Activated CD4-positive, alpha-beta memory T cell treated with anti-CD3 and anti-CD28 coated beads for 36 hours (primary cell): ENCODE data around the gene TEX264. TPM values are rescaled to one million over a fixed set of nuclear protein-coding genes. Genes with fewer than 3 reads are reported as not detected.

ENCODE experiments used
- CTCF ChIA-PET: fragments of 350-600 bp; sonication (Branson Sonifier 250); formaldehyde crosslinking; loops from one replicate; lab custom pipeline; 2021; ENCODE audit warnings: antibody characterized with exemption, inconsistent platforms; lab: Charles Lee
- POLR2A ChIA-PET: fragments of 350-600 bp; sonication (Branson Sonifier 250); formaldehyde crosslinking; loops from one replicate; lab custom pipeline; 2021; ENCODE audit warnings: antibody characterized with exemption; lab: Charles Lee
- DNase-seq: peaks from one replicate; pipeline ENCODE4 v3.0.0-alpha.2; 2020
- H3K27ac Mint-ChIP-seq: one replicate; pipeline ENCODE4 v1.8.0; 2021; ENCODE audit warnings: mixed read lengths
- H3K27me3 Mint-ChIP-seq: one replicate; pipeline ENCODE4 v1.8.0; 2021; ENCODE audit warnings: mixed read lengths
- H3K36me3 Mint-ChIP-seq: one replicate; pipeline ENCODE4 v1.8.0; 2021; ENCODE audit warnings: mixed read lengths
- H3K4me1 Mint-ChIP-seq: one replicate; pipeline ENCODE4 v1.8.0; 2021; ENCODE audit warnings: low read depth, mixed read lengths
- H3K4me3 Mint-ChIP-seq: one replicate; pipeline ENCODE4 v1.8.0; 2021; ENCODE audit warnings: mild to moderate bottlenecking, mixed read lengths
- H3K9me3 Mint-ChIP-seq: one replicate; pipeline ENCODE4 v1.8.0; 2021; ENCODE audit warnings: mixed read lengths
- intact Hi-C: fragments of 100-400 bp; cut with micrococcal nuclease; formaldehyde crosslinking; loops from one replicate; pipeline ENCODE4 v1.15.1; 2023
- total RNA-seq, 2 experiments: library from RNA; stranded (reverse); gene quantifications; one replicate each; pipeline ENCODE4 v1.2.3, GENCODE V29; 2021

The TEX264 gene
- total RNA-seq, 2 experiments from 2014 or later = 44.9 to 45.2 TPM

DNA sequence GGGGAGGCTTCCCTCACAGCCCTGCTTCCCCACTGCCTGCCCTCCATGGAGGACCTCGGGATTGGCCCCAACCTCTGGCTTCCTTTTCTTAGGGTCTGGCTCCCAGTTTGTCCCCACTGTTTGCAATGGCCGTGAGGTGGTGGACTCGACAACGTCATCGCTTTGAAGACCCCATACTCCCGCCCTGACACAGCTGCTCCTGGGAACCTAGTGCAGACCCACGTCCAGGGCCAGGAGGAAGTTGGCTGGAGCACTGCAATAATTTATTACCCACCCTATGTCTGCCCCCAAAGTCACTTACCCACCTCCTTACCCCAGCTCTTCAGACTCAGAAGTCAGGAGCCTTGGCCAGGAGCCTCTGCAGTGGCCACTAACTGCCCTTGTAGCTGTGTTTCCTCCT lies 46.9 kb downstream of the TEX264 start:
- ChIA-PET POLR2A (no interaction called here), CTCF (interaction anchor here (3.6 to 5.6 kb wide), 2 partner anchors 17 to 80 kb away, joined by 14 to 88 read pairs; no protein-coding TSS in a partner anchor)
- H3K36me3 Mint-ChIP-seq = no peaks in the 10 kb centered on the region
- no peak overlapping the region for H3K4me3 Mint-ChIP-seq
- no peaks in the 10 kb centered on the region for H3K27me3 Mint-ChIP-seq
- intact Hi-C loops = no loop called here
- no peak overlapping the region for H3K27ac Mint-ChIP-seq
- DNase-seq = no peak
- H3K9me3 Mint-ChIP-seq = no peaks in the 10 kb centered on the region
- peaks cover 22% of the 10 kb centered on the region for H3K4me1 Mint-ChIP-seq

DNA sequence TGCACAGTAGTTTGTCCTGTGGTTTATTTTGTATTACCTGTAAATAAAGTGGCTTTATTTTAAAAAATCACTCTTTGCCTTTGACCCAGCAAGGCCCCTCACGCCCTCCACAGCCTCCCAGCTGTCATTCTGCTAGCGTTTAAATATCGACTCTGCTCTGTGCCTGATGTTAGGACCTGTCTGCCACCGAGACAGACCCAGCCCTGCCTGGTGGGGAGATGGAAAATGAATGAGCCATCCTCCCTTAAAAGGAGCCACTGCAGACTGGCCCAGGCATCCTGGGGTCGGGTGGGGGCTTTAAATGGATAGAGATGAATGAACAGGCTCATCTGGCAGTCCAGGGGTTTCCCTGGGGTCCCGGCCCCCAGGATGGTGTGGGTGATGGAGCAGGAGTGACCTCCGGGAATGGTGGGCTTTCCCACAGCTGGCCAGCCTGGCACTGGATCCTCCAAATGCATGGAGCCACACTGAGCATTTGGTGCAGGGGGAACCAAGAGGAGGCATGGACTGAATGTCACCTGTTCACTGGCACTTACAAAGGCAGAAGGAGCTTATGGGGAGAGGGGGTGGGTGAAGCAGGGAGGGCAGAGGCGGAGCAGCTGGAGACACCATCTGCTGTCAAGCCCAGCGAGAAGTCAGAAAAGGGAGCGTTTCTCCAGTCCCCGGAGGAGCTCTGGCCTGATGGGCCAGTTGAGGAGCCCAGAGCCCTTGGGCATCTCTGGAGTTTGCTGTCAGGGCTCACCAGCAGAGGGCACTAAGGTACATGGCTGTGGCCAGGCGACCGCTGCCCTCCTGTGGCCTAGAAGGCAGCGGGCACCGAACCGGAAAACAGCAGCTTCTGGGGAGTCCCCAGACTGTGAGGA lies 47.7 kb downstream of the TEX264 start:
- POLR2A ChIA-PET = interaction anchor here (0.6 kb wide), 2 partner anchors 208 to 219 kb away, joined by 3 read pairs; partner anchors contain the start of gene DCAF1
- peaks cover 22% of the 10 kb centered on the region for H3K4me1 Mint-ChIP-seq
- intact Hi-C loops = loop anchor here (1.0 kb wide), 1 partner anchor 82 kb away; no protein-coding TSS in a partner anchor

DNA sequence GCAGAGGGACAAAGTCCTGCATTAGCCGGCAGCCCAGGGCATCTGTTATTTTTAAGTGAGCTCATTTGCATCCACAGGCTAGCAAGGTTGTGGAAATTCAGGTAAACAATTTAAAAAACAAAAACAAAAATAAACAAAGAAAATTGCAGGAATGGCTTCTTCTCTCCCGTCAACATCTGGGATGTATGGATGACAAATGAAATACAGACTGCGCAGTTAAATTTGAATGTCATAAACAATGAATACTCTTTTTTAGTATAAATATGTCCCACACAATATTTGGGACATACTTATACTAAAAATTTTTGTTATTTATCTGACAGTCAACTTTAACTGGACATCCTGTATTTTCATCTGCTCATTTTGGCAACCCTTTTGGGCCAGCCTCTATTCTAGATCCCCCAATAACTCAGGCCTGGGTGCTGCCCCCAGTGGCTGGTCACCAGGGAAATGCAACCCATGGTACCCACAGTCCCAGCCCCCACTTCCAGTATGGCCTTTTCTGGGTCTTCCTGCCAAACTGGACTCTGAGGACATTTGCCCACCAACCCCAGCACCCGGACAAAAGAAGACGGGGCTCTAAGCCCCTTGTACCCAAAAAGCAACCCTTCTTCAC lies 48.5 kb downstream of the TEX264 start:
- H3K27ac Mint-ChIP-seq = no peak overlapping the region
- intact Hi-C loops = loop anchor here (1.0 kb wide), 1 partner anchor 81 kb away; no protein-coding TSS in a partner anchor
- no peaks in the 10 kb centered on the region for H3K36me3 Mint-ChIP-seq
- H3K4me1 Mint-ChIP-seq = peaks cover 22% of the 10 kb centered on the region
- no peak overlapping the region for H3K4me3 Mint-ChIP-seq
- POLR2A ChIA-PET = interaction anchor here (0.6 kb wide), 2 partner anchors 209 to 220 kb away, joined by 3 read pairs; partner anchors contain the start of gene DCAF1
- CTCF ChIA-PET = interaction anchor here (0.7 to 5.6 kb wide), 25 partner anchors 9 to 329 kb away, joined by 3 to 88 read pairs (median 4); partner anchors contain the start of gene RRP9
- no peaks in the 10 kb centered on the region for H3K27me3 Mint-ChIP-seq
- DNase-seq = no peak
- H3K9me3 Mint-ChIP-seq = no peaks in the 10 kb centered on the region

More for the DNA sequence above, 47.7 kb downstream of the TEX264 start:
- no peak overlapping the region for H3K27ac Mint-ChIP-seq
- H3K9me3 Mint-ChIP-seq = no peaks in the 10 kb centered on the region
- CTCF ChIA-PET = interaction anchor here (0.6 to 5.6 kb wide), 26 partner anchors 8 to 921 kb away, joined by 3 to 88 read pairs (median 4); partner anchors contain the start of gene RRP9
- no peaks in the 10 kb centered on the region for H3K36me3 Mint-ChIP-seq
- peak; percentile 83 for DNase-seq
- H3K27me3 Mint-ChIP-seq = no peaks in the 10 kb centered on the region
- no peak overlapping the region for H3K4me3 Mint-ChIP-seq

DNA sequence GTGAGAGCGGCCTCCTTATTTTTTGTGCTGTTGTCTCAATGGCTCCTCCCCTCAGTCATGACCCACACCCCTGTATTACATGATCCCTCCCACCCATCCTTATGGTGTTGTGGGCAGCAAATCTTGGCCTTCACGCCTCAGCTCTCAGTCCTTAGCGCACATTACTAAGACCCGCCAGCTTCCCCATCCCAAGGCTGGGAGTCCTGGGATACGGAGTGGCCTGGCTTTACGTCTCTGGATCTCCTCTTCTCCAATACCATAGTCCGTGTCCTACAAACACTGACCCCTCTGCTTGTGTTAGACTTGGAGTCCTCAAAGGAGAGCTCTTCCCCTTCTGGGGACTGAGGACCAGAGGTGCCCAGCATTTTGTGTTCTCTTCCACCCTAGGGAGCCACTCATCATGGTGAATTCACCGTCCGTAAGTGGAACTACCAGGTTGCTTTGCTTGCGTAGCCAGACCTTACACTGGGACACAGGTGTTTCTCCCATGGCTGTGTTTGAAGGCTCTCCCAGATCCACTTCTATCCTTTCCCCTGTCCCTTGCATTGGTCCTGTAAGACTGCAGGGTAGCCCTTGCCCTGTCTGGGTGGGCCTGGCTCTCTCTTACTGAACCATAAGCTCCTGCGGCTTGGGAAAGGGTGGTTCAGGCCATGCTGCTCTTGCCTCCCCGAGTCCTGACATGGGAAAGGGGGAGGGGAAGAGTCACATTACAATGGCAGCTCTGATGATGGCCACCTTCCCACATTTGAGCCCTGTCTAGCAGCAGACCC lies 49.4 kb downstream of the TEX264 start:
- no peak overlapping the region for H3K27ac Mint-ChIP-seq
- ChIA-PET POLR2A (no interaction called here), CTCF (interaction anchor here (0.7 to 5.6 kb wide), 7 partner anchors 9 to 90 kb away, joined by 3 to 88 read pairs (median 4); no protein-coding TSS in a partner anchor)
- H3K9me3 Mint-ChIP-seq = no peaks in the 10 kb centered on the region
- H3K36me3 Mint-ChIP-seq = no peaks in the 10 kb centered on the region
- DNase-seq = no peak
- no peaks in the 10 kb centered on the region for H3K27me3 Mint-ChIP-seq
- no peak overlapping the region for H3K4me3 Mint-ChIP-seq
- H3K4me1 Mint-ChIP-seq = peaks cover 22% of the 10 kb centered on the region
- intact Hi-C loops = no loop called here

DNA sequence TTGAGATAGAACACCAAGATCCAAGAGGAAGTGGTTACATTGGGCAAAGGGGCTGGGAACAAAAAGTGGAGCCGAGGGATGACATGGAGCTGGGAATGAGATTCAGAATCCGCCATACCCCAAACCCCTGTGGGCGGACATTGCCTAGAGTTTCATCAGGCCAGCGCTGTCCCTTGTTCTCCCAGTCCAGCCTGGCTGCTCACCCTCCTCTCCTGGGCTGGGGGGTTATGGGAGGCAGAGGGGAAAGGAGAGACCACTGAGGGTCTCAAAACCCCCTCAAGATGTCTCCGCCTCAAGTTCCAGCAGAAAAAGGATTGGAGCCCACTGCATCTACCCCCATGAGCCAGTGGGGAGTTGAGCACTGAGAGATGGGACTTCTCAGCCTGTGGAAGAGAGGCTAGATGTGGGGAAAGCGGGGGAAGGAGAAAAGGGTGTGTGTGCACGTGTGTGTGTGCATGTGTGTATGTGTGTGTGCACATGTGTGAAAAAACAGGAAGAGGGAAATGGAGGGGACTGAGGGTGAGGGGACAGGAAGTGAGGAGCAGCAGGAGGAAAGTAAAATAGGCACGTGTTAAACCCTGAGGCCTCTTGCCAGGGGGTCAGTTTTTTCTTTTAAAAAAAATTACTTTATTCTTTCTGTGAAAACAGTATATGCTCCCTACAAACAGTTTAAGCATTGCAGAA lies 50.2 kb downstream of the TEX264 start:
- no peak overlapping the region for H3K27ac Mint-ChIP-seq
- POLR2A ChIA-PET = no interaction called here

DNA sequence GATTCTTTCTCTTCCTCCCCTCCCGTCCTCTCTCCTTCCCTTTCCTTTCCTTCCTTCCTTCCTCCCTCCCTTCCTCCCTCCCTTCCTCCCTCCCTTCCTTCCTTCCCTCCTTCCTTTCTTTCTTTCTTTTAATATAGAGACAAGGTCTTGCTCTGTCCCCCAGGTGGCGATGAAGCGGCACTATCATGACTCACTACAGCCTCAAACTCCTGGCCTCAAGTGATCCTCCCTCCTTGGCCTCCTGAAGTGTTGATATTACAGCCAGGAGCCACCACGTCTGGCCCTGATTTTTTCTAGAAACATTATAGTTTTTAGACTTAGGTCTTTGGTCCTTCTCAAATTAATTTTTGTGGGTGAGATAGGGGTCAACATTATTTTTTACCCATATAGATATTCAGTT lies 51.3 kb downstream of the TEX264 start:
- no peak overlapping the region for H3K27ac Mint-ChIP-seq
- ChIA-PET POLR2A (no interaction called here), CTCF (no interaction called here)
- H3K27me3 Mint-ChIP-seq = no peaks in the 10 kb centered on the region
- H3K4me3 Mint-ChIP-seq = no peak overlapping the region
- intact Hi-C loops = no loop called here
- DNase-seq = peak; percentile 47
- no peaks in the 10 kb centered on the region for H3K9me3 Mint-ChIP-seq
- H3K4me1 Mint-ChIP-seq = peaks cover 23% of the 10 kb centered on the region
- H3K36me3 Mint-ChIP-seq = no peaks in the 10 kb centered on the region

More for the DNA sequence above, 50.2 kb downstream of the TEX264 start:
- Mint-ChIP-seq H3K27me3 (no peaks in the 10 kb centered on the region), H3K4me1 (peaks cover 22% of the 10 kb centered on the region), H3K36me3 (no peaks in the 10 kb centered on the region), H3K9me3 (no peaks in the 10 kb centered on the region), H3K4me3 (no peak overlapping the region)
- DNase-seq = no peak
- intact Hi-C loops = no loop called here
- CTCF ChIA-PET = interaction anchor here (1.2 to 5.6 kb wide), 4 partner anchors 8 to 76 kb away, joined by 3 to 88 read pairs (median 8); no protein-coding TSS in a partner anchor

DNA sequence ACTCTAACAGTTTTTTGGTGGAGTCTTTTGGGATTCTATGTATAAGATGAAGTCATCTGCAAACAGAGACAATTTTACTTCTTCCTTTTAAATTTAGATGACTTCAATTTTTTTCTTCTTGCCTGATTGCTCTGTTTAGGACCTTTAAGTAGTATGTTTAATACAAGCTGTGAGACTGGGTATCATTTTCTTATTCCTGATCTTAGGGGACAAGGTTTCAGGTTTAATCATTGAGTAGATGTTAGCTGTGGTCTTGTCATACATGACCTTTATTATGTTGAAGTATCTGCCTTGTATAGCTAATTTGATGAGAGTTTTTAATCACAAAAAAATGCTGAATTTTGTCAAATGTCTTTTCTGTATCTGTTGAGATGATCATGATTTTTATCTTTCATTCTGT lies 56.4 kb downstream of the TEX264 start:
- Mint-ChIP-seq H3K4me1 (peaks cover 22% of the 10 kb centered on the region), H3K9me3 (no peaks in the 10 kb centered on the region), H3K27ac (no peak overlapping the region), H3K4me3 (no peak overlapping the region), H3K27me3 (no peaks in the 10 kb centered on the region), H3K36me3 (no peaks in the 10 kb centered on the region)
- ChIA-PET CTCF (interaction anchor here (1.5 to 2.2 kb wide), 2 partner anchors 8 to 225 kb away, joined by 5 to 6 read pairs; no protein-coding TSS in a partner anchor), POLR2A (no interaction called here)
- DNase-seq = no peak
- intact Hi-C loops = no loop called here

DNA sequence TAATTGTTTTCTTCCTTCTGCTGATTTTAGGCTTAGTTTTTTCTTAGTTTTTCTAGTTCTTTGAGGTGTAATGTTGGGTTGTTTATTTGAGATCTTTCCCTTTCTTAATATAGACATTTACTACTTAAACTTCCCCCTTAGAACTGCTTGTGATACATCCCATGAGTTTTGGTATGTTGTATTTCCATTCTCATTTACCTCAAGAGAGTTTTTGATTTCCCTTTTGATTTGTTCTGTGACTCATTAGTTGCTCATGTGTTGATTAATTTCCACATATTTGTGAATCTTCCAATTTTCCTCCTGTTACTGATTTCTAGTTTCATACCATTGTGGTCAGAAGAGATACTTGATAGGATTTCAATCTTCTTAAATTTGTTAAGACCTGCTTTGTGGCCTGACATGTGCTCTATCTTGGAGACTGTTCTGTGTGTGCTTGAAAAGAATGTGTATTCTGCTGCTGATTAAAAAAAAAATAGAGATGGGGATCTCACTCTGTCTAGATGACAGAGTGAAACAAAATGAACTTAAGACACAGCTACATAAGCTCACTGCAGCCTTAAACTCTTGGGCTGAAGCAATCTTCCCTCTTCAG lies 58.1 kb downstream of the TEX264 start:
- ChIA-PET POLR2A (interaction anchor here (0.9 kb wide), 1 partner anchor 19 kb away, joined by 4 read pairs; no protein-coding TSS in a partner anchor), CTCF (interaction anchor here (1.0 to 1.5 kb wide), 5 partner anchors 9 to 18 kb away, joined by 3 to 5 read pairs (median 4); no protein-coding TSS in a partner anchor)
- Mint-ChIP-seq H3K27ac (no peak overlapping the region), H3K27me3 (peaks cover 2% of the 10 kb centered on the region), H3K4me1 (peaks cover 27% of the 10 kb centered on the region), H3K4me3 (no peak overlapping the region), H3K36me3 (no peaks in the 10 kb centered on the region), H3K9me3 (no peaks in the 10 kb centered on the region)
- DNase-seq = no peak
- intact Hi-C loops = loop anchor here (2.0 kb wide), 1 partner anchor 70 kb away; no protein-coding TSS in a partner anchor

DNA sequence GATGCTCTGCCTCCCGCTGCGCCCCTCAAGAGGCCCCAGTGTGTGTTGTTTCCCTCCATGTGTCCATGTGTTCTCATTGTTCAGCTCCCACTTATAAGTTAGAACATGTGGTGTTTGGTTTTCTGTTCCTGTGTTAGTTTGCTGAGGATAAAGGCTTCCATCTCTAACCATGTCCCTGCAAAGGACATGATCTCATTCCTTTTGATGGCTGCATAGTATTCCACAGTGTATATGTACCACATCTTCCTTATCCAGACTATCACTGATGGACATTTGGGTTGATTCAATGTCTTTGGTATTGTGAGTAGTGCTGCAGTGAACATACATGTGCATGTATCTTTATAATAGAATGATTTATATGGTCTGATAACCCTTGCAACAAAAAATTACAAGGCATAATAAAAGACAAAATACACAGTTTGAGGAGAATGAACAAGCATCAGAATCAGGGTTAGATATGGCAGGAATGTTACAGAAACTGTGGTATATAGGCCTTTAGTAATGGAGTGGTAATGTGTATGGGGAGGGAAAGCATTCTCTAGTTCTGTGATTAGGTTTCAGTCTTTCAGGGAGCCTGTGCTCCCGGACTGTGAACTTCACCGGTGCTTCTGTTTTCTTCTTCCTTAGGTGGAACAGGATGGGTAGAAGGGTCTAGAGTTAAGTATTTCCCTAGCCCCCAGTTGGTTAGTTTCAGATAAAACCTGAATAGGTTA lies 63.0 kb downstream of the TEX264 start:
- intact Hi-C loops = no loop called here
- Mint-ChIP-seq H3K4me3 (no peak overlapping the region), H3K36me3 (no peaks in the 10 kb centered on the region), H3K4me1 (peaks cover 21% of the 10 kb centered on the region), H3K27me3 (peaks cover 18% of the 10 kb centered on the region), H3K27ac (no peak overlapping the region), H3K9me3 (no peaks in the 10 kb centered on the region)
- DNase-seq = no peak
- POLR2A ChIA-PET = no interaction called here
- CTCF ChIA-PET = interaction anchor here (1.5 to 1.6 kb wide), 2 partner anchors 15 to 66 kb away, joined by 4 to 14 read pairs; no protein-coding TSS in a partner anchor

DNA sequence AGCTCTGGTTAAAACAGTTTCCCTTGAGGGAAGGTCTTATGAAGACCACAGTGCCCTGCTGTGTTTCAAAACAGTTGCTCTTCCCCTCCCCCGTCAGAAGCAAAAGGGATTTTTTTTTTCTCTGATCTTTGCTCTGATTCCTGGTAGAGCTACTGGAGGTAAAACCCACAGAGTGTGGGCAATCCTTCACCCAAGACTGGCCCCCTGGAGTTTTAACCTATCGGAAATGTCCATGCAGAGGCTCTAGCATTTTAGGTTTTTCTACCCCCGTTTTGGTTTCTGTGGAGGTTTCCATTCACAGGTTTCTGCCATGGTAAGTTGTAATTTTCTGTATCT lies 63.5 kb downstream of the TEX264 start:
- ChIA-PET POLR2A (no interaction called here), CTCF (interaction anchor here (1.5 to 1.9 kb wide), 3 partner anchors 16 to 66 kb away, joined by 4 to 14 read pairs (median 5); no protein-coding TSS in a partner anchor)
- no peak overlapping the region for H3K27ac Mint-ChIP-seq
- H3K9me3 Mint-ChIP-seq = no peaks in the 10 kb centered on the region
- intact Hi-C loops = no loop called here
- no peaks in the 10 kb centered on the region for H3K36me3 Mint-ChIP-seq
- H3K4me1 Mint-ChIP-seq = peaks cover 17% of the 10 kb centered on the region
- DNase-seq = peak; percentile 52
- peaks cover 23% of the 10 kb centered on the region for H3K27me3 Mint-ChIP-seq
- no peak overlapping the region for H3K4me3 Mint-ChIP-seq
